HG03457 (cell line): ENCODE measurements around the gene NFASC.

Experiments used
- ATAC-seq: cut with Tn5 transposase; IDR thresholded peaks from one replicate; pipeline ENCODE4 v1.9.1; 2021; ENCODE audit warnings: moderate number of reproducible peaks; ENCODE audit not compliant: unreplicated experiment

The NFASC gene

DNA sequence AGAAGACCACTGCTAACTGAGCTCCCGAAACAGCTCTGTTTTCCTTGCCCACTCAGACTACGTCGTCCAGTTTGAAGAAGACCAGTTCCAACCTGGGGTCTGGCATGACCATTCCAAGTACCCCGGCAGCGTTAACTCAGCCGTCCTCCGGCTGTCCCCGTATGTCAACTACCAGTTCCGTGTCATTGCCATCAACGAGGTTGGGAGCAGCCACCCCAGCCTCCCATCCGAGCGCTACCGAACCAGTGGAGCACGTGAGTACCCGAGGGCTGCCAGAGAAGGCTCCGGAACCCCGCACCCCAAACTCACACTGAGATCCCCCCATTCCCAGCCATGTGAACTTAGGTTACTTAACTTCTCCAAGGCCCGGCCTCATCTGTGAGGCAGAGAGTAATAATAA lies 108.6 kb downstream of the NFASC start:
- ATAC-seq = no peak

DNA sequence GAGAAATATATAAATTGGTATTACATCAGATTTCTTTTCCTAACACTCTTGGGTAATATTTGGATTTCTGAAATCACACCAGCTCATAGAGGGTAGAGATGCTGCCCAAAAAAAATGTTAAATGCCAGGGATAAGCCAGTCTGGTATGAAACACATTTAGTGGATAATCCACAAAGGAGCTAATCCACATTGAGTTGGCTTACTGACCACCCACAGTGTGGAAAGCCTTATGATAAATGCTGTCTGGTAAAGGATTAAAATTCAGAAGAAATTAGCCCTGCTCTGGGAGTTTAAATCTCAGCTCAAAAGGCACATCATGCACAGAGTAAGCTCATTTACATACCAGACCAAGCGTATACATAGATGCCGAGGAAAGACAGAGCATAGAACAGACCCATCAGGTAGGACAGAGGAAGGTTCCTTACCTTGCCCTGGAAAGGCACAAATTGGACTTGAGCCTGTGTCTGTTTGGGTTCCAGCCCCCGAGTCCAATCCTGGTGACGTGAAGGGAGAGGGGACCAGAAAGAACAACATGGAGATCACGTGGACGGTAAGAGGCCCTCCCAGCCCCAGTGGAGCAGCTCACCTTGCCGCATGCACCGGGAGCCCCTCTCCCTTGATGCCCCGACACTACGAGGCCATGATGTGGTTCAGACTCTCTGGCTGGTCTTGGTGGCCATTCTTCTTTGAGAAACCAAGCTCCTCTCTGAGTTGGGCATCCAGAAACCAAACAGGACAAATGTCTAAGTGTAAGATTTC lies 109.4 kb downstream of the NFASC start:
- no peak for ATAC-seq

DNA sequence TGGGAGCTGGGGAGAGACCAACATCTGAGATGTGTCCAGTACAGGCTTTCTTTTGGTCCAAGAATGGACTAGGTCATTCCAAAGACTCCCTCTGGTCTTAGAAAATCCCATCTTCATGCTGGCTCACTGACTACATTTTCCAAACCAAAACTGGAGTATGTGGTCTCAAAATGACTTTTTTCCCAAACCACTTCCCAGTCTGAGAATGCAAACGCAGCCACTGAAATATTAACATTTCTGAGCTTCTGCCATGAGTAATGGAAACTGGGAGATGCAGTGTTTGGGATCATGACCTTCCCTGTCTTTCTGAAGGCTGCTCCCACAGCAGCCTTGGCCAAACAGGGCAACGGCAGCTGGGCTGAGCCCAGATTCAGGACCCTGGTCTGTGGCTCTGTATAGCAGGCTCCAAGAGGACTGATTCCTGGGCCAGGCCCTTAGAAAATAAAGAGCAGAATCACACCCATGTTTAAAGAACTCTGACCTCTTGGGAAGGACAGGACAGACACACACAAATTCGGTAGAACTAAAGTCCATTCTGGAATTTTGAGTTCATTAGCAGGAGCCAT lies 110.3 kb downstream of the NFASC start:
- no peak for ATAC-seq

DNA sequence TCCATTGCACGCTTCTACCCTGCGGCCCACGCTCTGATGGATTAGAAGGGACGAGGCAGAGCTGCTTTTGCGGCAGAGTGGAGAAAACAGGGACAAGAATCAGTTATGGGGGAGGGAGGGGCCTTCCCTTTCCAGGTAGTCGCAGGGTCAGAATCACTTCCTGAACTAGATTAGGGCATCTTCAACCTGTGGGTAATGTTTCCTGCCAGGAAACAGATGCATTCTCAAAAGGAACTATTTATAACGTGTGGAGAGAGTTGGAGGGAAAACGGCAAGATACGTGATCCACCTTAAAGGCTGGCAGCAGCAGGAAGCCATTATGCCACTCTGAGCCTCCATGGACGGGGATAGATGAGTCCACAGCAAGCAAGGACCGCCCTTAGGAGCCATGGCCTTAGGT lies 112.5 kb downstream of the NFASC start:
- no peak for ATAC-seq

DNA sequence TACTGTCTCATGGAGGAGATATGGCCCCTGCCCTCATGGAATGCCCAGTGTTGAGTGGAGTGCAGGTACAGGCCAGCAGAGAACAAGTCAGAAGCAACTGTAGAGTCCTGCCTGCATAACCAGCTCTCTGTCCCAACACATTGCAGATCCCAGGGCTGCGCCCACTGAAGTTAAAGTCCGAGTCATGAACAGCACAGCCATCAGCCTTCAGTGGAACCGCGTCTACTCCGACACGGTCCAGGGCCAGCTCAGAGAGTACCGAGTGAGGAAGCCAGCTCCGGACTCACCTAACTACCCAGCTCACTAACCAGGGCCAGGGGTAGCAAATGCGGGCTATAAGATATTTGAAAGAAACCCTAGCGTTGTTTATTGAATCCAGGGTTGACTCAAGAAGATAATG lies 113.2 kb downstream of the NFASC start:
- ATAC-seq = no peak

DNA sequence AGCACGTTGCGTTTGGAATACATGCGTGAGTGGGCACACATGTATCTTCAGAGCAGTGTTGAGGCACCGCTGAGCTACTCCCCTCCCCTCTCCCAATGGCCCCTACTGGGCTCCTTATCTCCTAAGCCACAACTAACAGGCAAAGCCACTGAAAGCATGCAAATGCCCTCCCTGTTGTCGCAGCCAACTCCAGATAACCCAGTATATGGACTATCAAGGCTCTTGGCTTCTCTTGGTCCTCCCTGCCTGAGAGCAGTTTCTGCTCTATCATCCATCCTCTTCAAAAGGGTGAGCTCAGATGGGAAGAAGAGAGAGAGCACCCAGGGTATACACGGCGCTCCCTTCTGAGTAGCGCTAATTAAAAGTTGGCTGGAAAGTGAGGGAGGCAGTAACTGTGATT lies 113.8 kb downstream of the NFASC start:
- ATAC-seq = no peak

GRCh38 chr1:204986181-204986580 lies 115.5 kb downstream of the NFASC start:
- no peak for ATAC-seq

GRCh38 chr1:204987689-204988088 lies 117.0 kb downstream of the NFASC start:
- no peak for ATAC-seq

- no peak for ATAC-seq
These were observed 117.5 kb downstream of the NFASC start for GRCh38 chr1:204988196-204988595.

- ATAC-seq = no peak
These were observed 118.8 kb downstream of the NFASC start for GRCh38 chr1:204989266-204990058.

- no peak for ATAC-seq
These were observed 119.5 kb downstream of the NFASC start for GRCh38 chr1:204990059-204990664.

DNA sequence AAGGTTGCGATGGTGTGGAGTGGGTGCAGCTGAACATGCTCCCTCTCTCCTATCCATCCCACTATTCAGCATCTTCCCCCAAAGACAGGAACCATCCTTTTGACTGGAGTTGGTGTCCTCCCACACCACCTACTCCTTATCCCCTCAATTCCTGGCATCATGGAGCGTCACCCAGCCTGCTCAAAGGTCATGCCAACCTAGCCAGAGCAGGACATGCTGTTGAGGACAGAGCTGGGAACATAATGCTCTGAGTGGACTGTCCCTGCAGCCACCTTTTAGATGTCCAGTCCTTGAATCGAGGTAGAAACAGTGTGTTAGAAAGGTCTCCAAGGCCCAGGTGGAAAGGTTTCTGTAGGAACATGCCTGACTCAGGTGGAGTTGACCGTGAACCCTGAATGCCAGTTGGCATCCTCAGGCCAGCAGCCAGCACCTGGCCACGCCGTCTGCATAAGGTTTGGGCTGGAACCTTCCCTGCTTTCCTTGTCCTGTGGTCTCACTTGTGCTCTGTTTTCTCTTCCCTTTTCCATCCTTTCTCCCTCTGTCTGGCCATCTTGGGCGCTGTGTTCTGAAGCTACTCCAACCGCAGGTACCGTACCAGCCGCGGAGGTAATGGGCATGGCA lies 120.2 kb downstream of the NFASC start:
- ATAC-seq = no peak

DNA sequence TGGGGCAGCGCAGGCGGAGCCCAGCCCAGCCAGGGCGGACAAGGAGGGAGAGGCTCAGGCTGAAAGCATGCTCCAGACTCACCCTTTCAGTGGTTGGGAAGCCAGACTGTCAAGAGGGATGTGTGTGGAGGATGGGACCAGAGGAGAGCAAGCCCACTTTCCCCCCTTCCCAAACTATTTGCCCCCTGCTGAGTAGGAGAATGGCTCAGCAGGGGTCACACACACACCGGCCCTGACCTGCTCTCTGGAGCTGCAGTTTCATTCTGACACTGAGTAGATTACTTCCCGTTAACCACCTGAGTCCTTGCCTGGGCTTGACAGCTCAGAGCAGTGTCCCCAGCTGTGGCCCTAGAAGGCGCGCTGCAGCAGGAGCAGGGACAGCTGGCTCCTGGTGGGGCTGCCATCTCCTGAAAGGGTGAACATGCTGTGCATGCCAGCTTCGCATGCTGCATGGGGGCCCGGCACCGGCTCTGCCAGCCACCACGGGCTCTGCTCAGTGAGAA lies 120.7 kb downstream of the NFASC start:
- ATAC-seq = no peak

GRCh38 chr1:204992201-204992997 lies 121.7 kb downstream of the NFASC start:
- ATAC-seq = no peak

DNA sequence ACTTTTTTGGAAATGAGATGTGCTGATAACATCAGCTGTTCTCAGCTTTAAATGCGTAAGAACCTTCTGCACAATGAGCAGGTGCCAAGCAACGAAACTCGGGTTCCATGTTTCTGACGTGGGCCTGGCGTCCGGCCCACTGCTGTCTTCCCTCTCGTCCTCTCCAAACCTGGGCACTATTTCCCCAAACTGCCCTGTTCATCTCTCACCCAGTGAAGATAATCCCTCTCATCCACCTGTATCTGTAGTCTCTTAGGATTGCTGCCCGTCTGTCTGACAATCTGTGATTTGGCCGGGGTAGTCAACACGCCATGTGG lies 122.3 kb downstream of the NFASC start:
- ATAC-seq = no peak

- no peak for ATAC-seq
These were observed 123.6 kb downstream of the NFASC start for GRCh38 chr1:204994086-204994862.

- no peak for ATAC-seq
These were observed 126.3 kb downstream of the NFASC start for GRCh38 chr1:204996981-204997380.

GRCh38 chr1:204997591-204998355 lies 127.1 kb downstream of the NFASC start:
- no peak for ATAC-seq

GRCh38 chr1:205001162-205001561 lies 130.5 kb downstream of the NFASC start:
- no peak for ATAC-seq
